Nephron (organoid): Measurements from ENCODE around the gene DMRT2.

ENCODE experiments used
- H3K27ac Mint-ChIP-seq, 3 experiments: 2 replicates each; pipeline ENCODE4 v1.8.0; 2020; ENCODE audit warnings: mixed read lengths in 3 of 3, mild to moderate bottlenecking in 2 of 3, moderate library complexity in 1 of 3
- H3K27me3 Mint-ChIP-seq: 2 replicates; pipeline ENCODE4 v1.8.0; 2021; ENCODE audit warnings: low read depth, mild to moderate bottlenecking, moderate library complexity, mixed read lengths
- H3K36me3 Mint-ChIP-seq: 2 replicates; pipeline ENCODE4 v1.8.0; 2020; ENCODE audit warnings: low read depth, mixed read lengths
- H3K4me1 Mint-ChIP-seq: 2 replicates; pipeline ENCODE4 v1.8.0; 2020; ENCODE audit warnings: mixed read lengths
- H3K4me3 Mint-ChIP-seq, 3 experiments: 2 replicates each; pipeline ENCODE4 v1.8.0; 2020; ENCODE audit warnings: mild to moderate bottlenecking in 3 of 3, mixed read lengths in 3 of 3, moderate library complexity in 2 of 3
- H3K9me3 Mint-ChIP-seq: 2 replicates; pipeline ENCODE4 v1.8.0; 2020; ENCODE audit warnings: mixed read lengths
- TF ChIP-seq, protein P1 (sequence below), 3 experiments: fragments of 200-600 bp; sonication (generic); IDR thresholded peaks; one replicate each; pipeline ENCODE4 v1.5.0; 2021; ENCODE audit warnings: antibody characterized with exemption in 3 of 3; ENCODE audit not compliant: unreplicated experiment in 3 of 3

Gene DMRT2

DNA sequence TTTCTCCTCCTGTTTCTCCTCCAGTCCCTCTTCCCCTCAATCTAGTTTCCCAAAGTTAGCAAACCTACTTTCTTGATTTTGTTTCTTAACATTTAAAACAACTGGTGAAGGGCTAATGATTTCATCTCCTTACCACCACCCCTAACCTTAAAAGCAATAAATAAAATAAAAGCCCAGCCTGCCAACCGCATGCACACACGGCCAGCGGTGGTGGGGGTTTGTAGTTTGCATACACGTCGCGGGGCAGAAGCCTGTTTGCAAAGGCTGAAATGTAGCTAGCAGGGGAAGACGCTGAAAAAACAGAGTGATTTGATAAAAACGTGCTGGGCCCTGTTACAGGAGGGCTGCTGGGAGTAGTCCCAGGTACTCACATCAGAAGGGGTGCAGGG, 1.9 kb upstream of the DMRT2 start:
- peaks cover 99% of the 10 kb centered on the region for H3K27me3 Mint-ChIP-seq
- H3K27ac Mint-ChIP-seq, result no peak overlapping the region
- H3K36me3 Mint-ChIP-seq, result no peaks in the 10 kb centered on the region
- H3K4me3 Mint-ChIP-seq, result peak overlapping the region; percentile 57 to 78 (median 59)
- peaks cover 9% of the 10 kb centered on the region for H3K9me3 Mint-ChIP-seq
- peaks cover 46% of the 10 kb centered on the region for H3K4me1 Mint-ChIP-seq
- TF ChIP-seq, protein P1, sequence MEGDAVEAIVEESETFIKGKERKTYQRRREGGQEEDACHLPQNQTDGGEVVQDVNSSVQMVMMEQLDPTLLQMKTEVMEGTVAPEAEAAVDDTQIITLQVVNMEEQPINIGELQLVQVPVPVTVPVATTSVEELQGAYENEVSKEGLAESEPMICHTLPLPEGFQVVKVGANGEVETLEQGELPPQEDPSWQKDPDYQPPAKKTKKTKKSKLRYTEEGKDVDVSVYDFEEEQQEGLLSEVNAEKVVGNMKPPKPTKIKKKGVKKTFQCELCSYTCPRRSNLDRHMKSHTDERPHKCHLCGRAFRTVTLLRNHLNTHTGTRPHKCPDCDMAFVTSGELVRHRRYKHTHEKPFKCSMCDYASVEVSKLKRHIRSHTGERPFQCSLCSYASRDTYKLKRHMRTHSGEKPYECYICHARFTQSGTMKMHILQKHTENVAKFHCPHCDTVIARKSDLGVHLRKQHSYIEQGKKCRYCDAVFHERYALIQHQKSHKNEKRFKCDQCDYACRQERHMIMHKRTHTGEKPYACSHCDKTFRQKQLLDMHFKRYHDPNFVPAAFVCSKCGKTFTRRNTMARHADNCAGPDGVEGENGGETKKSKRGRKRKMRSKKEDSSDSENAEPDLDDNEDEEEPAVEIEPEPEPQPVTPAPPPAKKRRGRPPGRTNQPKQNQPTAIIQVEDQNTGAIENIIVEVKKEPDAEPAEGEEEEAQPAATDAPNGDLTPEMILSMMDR (IDR thresholded peaks at IDR 0.05; ENCODE audit: unreplicated experiment in 3 of 3), result no peak

DNA sequence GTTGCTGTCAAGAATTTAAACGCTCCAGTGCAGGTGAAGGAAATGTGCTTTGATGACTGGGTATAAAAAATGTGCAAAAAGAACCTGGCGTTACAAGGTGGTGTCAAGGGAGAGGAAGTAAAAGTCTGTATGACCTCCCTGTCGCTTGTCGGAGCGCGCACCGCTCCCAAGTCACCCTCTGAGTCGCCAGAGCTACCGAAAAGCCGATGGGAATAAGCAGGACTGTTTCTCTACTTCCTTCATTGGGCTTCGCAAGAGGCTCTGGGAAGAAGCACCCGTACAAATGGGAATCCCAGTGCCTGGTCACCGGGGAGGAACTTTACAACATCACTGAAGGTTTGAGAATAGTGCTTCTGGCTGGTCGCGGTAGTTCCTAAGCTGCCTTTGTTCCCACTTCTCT, 1.3 kb upstream of the DMRT2 start:
- Mint-ChIP-seq H3K27ac (no peak overlapping the region), H3K9me3 (peaks cover 9% of the 10 kb centered on the region), H3K4me3 (peak overlapping the region; percentile 20 to 34 (median 31)), H3K27me3 (peaks cover 99% of the 10 kb centered on the region), H3K36me3 (no peaks in the 10 kb centered on the region), H3K4me1 (peaks cover 47% of the 10 kb centered on the region)
- TF ChIP-seq, protein P1 (IDR thresholded peaks at IDR 0.05; ENCODE audit: unreplicated experiment in 3 of 3), result no peak

DNA sequence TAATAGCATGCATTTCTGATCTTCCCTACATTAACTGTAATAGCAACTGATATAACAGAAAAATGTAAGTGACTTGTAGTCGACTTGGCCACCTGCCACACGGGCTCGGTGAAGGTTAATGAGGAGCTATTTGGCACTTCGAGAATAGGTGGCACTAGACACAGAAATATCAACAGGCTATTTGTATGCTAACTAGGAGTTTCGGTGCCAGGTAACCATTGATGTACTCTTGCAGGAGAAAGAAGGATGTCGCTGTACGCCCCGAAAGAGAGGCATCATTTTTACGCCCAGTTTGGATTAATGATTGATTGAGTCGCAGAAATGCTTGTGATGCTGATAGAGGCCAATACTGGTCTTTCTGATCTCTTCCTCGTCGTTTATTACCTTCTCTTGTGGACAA, 516 bp upstream of the DMRT2 start:
- peaks cover 96% of the 10 kb centered on the region for H3K27me3 Mint-ChIP-seq

DNA sequence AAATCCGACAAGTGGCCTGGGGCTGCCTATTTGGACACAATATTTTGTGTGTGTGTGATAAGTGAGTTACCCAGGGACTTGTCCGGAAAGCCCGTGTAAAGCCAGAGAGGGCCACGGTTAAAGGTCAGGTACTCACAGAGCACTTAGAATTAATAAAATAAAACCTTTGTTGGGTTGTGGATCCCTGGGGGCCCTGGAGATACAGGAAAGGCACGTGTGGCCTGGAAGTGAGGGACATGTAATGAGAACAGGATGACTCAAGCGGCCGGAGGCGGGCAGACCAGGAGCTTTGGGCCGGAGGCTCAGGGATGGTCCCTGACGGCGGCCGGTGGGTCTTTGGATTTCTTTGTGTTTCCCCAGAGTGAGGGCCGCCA, 1.0 kb downstream of the DMRT2 start:
- Mint-ChIP-seq H3K4me3 (peak overlapping the region; percentile 71 to 83 (median 76)), H3K4me1 (peaks cover 51% of the 10 kb centered on the region), H3K36me3 (peaks cover 3% of the 10 kb centered on the region), H3K27ac (peak overlapping the region in 2 of 3 experiments; percentile 53 to 67), H3K9me3 (peaks cover 5% of the 10 kb centered on the region), H3K27me3 (peaks cover 96% of the 10 kb centered on the region)
- TF ChIP-seq, protein P1 (IDR thresholded peaks at IDR 0.05; ENCODE audit: unreplicated experiment in 3 of 3), result no peak

More for the DNA sequence above, 516 bp upstream of the DMRT2 start:
- H3K4me3 Mint-ChIP-seq, result peak overlapping the region; percentile 71 to 83 (median 76)
- H3K9me3 Mint-ChIP-seq, result peaks cover 9% of the 10 kb centered on the region
- no peak overlapping the region for H3K27ac Mint-ChIP-seq
- peaks cover 3% of the 10 kb centered on the region for H3K36me3 Mint-ChIP-seq
- TF ChIP-seq, protein P1 (IDR thresholded peaks at IDR 0.05; ENCODE audit: unreplicated experiment in 3 of 3), result no peak
- peaks cover 51% of the 10 kb centered on the region for H3K4me1 Mint-ChIP-seq

DNA sequence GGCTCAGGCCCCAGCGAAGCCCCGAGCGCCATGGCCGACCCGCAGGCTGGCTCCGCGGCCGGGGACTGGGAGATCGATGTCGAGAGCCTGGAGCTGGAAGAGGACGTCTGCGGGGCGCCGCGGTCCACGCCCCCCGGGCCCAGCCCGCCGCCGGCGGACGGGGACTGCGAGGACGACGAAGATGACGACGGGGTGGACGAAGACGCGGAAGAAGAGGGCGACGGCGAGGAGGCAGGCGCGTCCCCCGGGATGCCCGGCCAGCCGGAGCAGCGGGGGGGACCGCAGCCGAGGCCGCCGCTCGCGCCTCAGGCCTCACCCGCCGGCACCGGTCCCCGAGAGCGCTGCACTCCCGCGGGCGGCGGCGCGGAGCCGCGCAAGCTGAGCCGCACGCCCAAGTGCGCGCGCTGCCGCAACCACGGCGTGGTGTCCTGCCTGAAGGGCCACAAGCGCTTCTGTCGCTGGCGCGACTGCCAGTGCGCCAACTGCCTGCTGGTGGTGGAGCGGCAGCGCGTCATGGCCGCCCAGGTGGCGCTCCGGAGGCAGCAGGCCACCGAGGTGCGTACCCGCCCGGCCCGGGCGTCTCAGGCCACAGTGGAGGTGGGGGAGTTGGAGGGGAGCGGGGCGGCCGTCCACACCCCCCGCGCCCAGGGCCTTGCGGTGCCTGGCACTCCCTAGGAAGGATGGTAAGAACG, 1.6 kb downstream of the DMRT2 start:
- TF ChIP-seq, protein P1 (IDR thresholded peaks at IDR 0.05; ENCODE audit: unreplicated experiment in 3 of 3), result peak in 1 of 3 experiments; percentile 15
- Mint-ChIP-seq H3K4me1 (peaks cover 51% of the 10 kb centered on the region), H3K4me3 (peak overlapping the region; percentile 81 to 91 (median 88)), H3K27ac (no peak overlapping the region), H3K36me3 (peaks cover 5% of the 10 kb centered on the region), H3K9me3 (peaks cover 5% of the 10 kb centered on the region), H3K27me3 (peaks cover 96% of the 10 kb centered on the region)
